Heart left ventricle (tissue), 13 donors: Measurements from ENCODE around the gene C10orf120.

Experiments
- POLR2A ChIP-seq, 2 donors: fragments of 450-650 bp; IDR thresholded peaks; one replicate each; pipeline ENCODE4 v1.6.1; 2017; ENCODE audit warnings: antibody characterized with exemption in 2 of 2, mild to moderate bottlenecking in 2 of 2, moderate library complexity in 2 of 2
- TF ChIP-seq, protein P1 (sequence below), 12 donors: fragments of 200-600 bp; sonication (generic) in 4 of 12; IDR thresholded peaks; one replicate each; pipeline versions ENCODE4 v1.5.0 to v1.8.0; 2018 to 2022; ENCODE audit warnings: antibody characterized with exemption in 12 of 12, mild to moderate bottlenecking in 5 of 12
- donor health status: ischemic (EF 13 %, LVEDD 7.1; RV severe dilation, severe dysfunction).
- donor health status: DM: no; HTN: yes; CAD: no.
- donor health status: DM: no; HTN: no; CAD: no.
- donor health status: ischemic (EF 25% LVEDD 6.9; RV normal size, moderate dysfunction).
- donor health status: ischemic (EF 25% LVEDD 5.7; RV mildly dilated, moderate dysfunction).
- donor health status: ischemic (EF 35%, LVEDD 5.7; RV mildly dilated, moderate dysfunction).
- donor health status: nonischemic (EF 11% LVEDD 7.7; RV severe dilation, severe dysfunction).
- donor health status: DM: yes; HTN: yes; CAD: no.
- donor health status: PGD.
- donor health status: ischemic (EF 29% LVEDD 5.4; RV normal size, mild dysfunction).
- donor health status: nonischemic (EF 23%, LVEDD 6.1; RV moderate dilation, normal function).

GRCh38 chr10:122696687-122697086 is 3.0 kb downstream of the C10orf120 start:
- TF ChIP-seq, protein P1, sequence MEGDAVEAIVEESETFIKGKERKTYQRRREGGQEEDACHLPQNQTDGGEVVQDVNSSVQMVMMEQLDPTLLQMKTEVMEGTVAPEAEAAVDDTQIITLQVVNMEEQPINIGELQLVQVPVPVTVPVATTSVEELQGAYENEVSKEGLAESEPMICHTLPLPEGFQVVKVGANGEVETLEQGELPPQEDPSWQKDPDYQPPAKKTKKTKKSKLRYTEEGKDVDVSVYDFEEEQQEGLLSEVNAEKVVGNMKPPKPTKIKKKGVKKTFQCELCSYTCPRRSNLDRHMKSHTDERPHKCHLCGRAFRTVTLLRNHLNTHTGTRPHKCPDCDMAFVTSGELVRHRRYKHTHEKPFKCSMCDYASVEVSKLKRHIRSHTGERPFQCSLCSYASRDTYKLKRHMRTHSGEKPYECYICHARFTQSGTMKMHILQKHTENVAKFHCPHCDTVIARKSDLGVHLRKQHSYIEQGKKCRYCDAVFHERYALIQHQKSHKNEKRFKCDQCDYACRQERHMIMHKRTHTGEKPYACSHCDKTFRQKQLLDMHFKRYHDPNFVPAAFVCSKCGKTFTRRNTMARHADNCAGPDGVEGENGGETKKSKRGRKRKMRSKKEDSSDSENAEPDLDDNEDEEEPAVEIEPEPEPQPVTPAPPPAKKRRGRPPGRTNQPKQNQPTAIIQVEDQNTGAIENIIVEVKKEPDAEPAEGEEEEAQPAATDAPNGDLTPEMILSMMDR (IDR thresholded peaks at IDR 0.05) = no peak
- no peak for TF ChIP-seq POLR2A (IDR thresholded peaks at IDR 0.05)
